Peyer's patch (tissue), 4 donors: Measurements from ENCODE around the gene AFM. TPM values are rescaled to one million over a fixed set of nuclear protein-coding genes. Genes with fewer than 3 reads are reported as not detected.

Source experiments
- DNase-seq, 3 donors: peaks; one replicate each; pipeline ENCODE4 v3.0.0-alpha.2; 2017 to 2019
- H3K27ac ChIP-seq, 4 donors: fragments of 200-600 bp; sonication (generic); one replicate each; pipeline ENCODE4 v1.5.1; 2016 to 2019
- H3K27me3 ChIP-seq, 2 donors: fragments of 200-600 bp; sonication (generic); one replicate each; pipeline ENCODE4 v1.5.1; 2019
- H3K36me3 ChIP-seq, 3 donors: fragments of 200-600 bp; sonication (generic); one replicate each; pipeline ENCODE4 v1.5.1; 2016 to 2019
- H3K4me1 ChIP-seq, 4 donors: fragments of 200-600 bp; sonication (generic); one replicate each; pipeline ENCODE4 v1.5.1; 2016 to 2019
- H3K4me3 ChIP-seq, 4 donors: fragments of 200-600 bp; sonication (generic); 1 replicate in 3 of 4; 2 replicates in 1 of 4; pipeline ENCODE4 v1.5.1; 2016 to 2019; ENCODE audit warnings: mild to moderate bottlenecking in 1 of 4
- H3K9me3 ChIP-seq, 4 donors: fragments of 200-600 bp; sonication (generic); one replicate each; pipeline ENCODE4 v1.5.1; 2016 to 2019; ENCODE audit warnings: mild to moderate bottlenecking in 1 of 4
- POLR2A ChIP-seq, 2 donors: fragments of 450-650 bp; IDR thresholded peaks; one replicate each; pipeline ENCODE4 v1.5.1; 2017; ENCODE audit warnings: antibody characterized with exemption in 2 of 2, mild to moderate bottlenecking in 2 of 2, moderate library complexity in 2 of 2
- total RNA-seq, 4 donors: library from RNA; depleted of rRNA; stranded (reverse); fragments of >200 nt; gene quantifications; one replicate each; pipeline ENCODE4 v1.1.0, GENCODE V29; 2016
- TF ChIP-seq, protein P1 (sequence below), 6 experiments: fragments of 450-650 bp in 4 of 6; fragments of 200-600 bp in 2 of 6; sonication (generic) in 1 of 6; IDR thresholded peaks; one replicate each; pipeline ENCODE4 v1.5.1; 2017 to 2019; ENCODE audit warnings: antibody characterized with exemption in 6 of 6, mild to moderate bottlenecking in 3 of 6, moderate library complexity in 1 of 6

Gene AFM
- total RNA-seq, 4 donors from 2014 or later = not detected

DNA sequence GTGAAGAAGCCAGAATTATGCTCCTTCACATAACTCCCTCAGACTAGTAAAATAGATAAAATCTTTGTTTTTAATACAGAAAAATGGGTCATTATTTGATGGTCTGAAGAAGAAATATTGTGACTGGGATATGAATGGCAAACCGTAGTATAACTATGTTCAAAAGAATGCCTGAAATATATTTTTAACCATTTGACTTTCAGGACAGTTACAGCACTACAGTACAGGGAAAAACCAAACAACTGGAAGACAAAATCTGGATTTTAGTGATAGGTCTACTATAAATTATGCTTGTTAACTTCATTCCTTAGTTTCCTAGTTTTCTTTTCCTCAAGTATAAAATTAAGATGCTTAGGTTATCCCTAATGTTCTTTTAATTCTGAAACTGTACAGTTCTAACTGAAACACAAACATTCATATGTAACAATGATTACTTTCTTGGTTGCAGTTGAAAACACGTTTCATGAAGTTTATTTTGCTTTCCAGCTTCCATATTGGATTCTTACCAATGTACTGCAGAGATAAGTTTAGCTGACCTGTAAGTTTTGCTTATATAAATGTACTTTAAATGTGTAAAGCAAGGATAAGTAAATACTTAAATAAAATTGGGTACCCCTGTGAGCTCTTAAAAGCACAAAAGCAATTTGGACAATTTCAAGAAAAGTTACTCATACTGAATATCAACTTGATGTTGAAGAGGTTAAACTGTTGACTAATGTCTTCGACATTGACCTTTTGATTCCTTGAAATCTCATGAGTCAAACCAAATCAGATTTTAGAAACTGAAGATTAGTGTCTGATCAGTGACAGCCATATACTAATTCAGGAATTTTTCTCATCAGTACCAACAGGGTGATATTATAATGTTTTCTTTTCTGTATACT, 44.6 kb upstream of the AFM start:
- no peaks in the 10 kb centered on the region for H3K9me3 ChIP-seq
- TF ChIP-seq, protein P1, sequence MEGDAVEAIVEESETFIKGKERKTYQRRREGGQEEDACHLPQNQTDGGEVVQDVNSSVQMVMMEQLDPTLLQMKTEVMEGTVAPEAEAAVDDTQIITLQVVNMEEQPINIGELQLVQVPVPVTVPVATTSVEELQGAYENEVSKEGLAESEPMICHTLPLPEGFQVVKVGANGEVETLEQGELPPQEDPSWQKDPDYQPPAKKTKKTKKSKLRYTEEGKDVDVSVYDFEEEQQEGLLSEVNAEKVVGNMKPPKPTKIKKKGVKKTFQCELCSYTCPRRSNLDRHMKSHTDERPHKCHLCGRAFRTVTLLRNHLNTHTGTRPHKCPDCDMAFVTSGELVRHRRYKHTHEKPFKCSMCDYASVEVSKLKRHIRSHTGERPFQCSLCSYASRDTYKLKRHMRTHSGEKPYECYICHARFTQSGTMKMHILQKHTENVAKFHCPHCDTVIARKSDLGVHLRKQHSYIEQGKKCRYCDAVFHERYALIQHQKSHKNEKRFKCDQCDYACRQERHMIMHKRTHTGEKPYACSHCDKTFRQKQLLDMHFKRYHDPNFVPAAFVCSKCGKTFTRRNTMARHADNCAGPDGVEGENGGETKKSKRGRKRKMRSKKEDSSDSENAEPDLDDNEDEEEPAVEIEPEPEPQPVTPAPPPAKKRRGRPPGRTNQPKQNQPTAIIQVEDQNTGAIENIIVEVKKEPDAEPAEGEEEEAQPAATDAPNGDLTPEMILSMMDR (IDR thresholded peaks at IDR 0.05) = no peak
- no peaks in the 10 kb centered on the region for H3K27me3 ChIP-seq
- peaks cover 0 to 5% (median 0%) of the 10 kb centered on the region in 4 donors for H3K4me1 ChIP-seq
- no peak for DNase-seq
- H3K27ac ChIP-seq = no peak overlapping the region
- no peak overlapping the region for H3K4me3 ChIP-seq
- no peaks in the 10 kb centered on the region for H3K36me3 ChIP-seq

DNA sequence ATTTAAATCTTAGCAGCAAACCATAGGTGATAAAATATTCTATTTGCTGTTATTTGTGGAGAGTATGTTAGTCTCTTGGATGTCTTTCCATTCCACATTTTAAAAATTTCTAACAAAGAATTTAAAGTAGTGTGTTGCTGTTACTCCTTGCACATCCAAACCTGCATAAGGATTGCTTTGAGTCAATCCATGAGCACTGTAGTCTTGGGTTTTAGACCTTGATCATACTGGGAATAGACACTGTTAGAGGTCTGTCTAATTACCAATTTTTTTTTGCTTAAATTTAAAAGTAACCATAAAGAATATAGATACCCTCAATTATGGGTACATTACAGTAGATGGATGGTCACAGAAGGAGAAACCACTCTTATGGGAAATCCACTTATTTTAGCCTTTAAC, 44.0 kb upstream of the AFM start:
- no peak overlapping the region for H3K27ac ChIP-seq
- H3K4me1 ChIP-seq = peaks cover 0 to 2% (median 0%) of the 10 kb centered on the region in 4 donors
- no peaks in the 10 kb centered on the region for H3K27me3 ChIP-seq
- DNase-seq = no peak
- H3K4me3 ChIP-seq = no peak overlapping the region
- no peaks in the 10 kb centered on the region for H3K36me3 ChIP-seq
- no peak for TF ChIP-seq POLR2A (IDR thresholded peaks at IDR 0.05)
- TF ChIP-seq, protein P1 (IDR thresholded peaks at IDR 0.05) = no peak
- no peaks in the 10 kb centered on the region for H3K9me3 ChIP-seq

GRCh38 chr4:73438048-73438447, 43.5 kb upstream of the AFM start:
- H3K9me3 ChIP-seq = no peaks in the 10 kb centered on the region
- no peaks in the 10 kb centered on the region for H3K4me1 ChIP-seq
- DNase-seq = no peak
- H3K27me3 ChIP-seq = no peaks in the 10 kb centered on the region
- TF ChIP-seq, protein P1 (IDR thresholded peaks at IDR 0.05) = no peak
- no peak for TF ChIP-seq POLR2A (IDR thresholded peaks at IDR 0.05)
- no peak overlapping the region for H3K4me3 ChIP-seq
- H3K36me3 ChIP-seq = no peaks in the 10 kb centered on the region
- H3K27ac ChIP-seq = no peak overlapping the region

- H3K4me1 ChIP-seq = no peaks in the 10 kb centered on the region
- H3K27me3 ChIP-seq = no peaks in the 10 kb centered on the region
- H3K4me3 ChIP-seq = no peak overlapping the region
- DNase-seq = peak in 1 of 3 donors; percentile 48
- TF ChIP-seq, protein P1 (IDR thresholded peaks at IDR 0.05) = no peak
- TF ChIP-seq POLR2A (IDR thresholded peaks at IDR 0.05) = no peak
- no peak overlapping the region for H3K27ac ChIP-seq
- no peaks in the 10 kb centered on the region for H3K36me3 ChIP-seq
- no peaks in the 10 kb centered on the region for H3K9me3 ChIP-seq
Observed at GRCh38 chr4:73438582-73439215, 42.8 kb upstream of the AFM start.

GRCh38 chr4:73439445-73439844, 42.1 kb upstream of the AFM start:
- Histone ChIP-seq H3K9me3 (no peaks in the 10 kb centered on the region), H3K36me3 (no peaks in the 10 kb centered on the region), H3K27me3 (no peaks in the 10 kb centered on the region), H3K4me1 (no peaks in the 10 kb centered on the region), H3K27ac (no peak overlapping the region), H3K4me3 (no peak overlapping the region)
- no peak for DNase-seq
- TF ChIP-seq, protein P1 (IDR thresholded peaks at IDR 0.05) = no peak
